GM18867 (cell line): Measurements from ENCODE around the gene KIR2DL3.
"Not testable (repeated sequence)": the region's sequence is repeated elsewhere in the genome, so short reads cannot be mapped to it uniquely, and the experiment has no call there.

Source experiments
- ATAC-seq: cut with Tn5 transposase; IDR thresholded peaks from one replicate; pipeline ENCODE4 v1.9.1; 2021; ENCODE audit warnings: mild to moderate bottlenecking, moderate library complexity; ENCODE audit not compliant: unreplicated experiment

Gene KIR2DL3

DNA sequence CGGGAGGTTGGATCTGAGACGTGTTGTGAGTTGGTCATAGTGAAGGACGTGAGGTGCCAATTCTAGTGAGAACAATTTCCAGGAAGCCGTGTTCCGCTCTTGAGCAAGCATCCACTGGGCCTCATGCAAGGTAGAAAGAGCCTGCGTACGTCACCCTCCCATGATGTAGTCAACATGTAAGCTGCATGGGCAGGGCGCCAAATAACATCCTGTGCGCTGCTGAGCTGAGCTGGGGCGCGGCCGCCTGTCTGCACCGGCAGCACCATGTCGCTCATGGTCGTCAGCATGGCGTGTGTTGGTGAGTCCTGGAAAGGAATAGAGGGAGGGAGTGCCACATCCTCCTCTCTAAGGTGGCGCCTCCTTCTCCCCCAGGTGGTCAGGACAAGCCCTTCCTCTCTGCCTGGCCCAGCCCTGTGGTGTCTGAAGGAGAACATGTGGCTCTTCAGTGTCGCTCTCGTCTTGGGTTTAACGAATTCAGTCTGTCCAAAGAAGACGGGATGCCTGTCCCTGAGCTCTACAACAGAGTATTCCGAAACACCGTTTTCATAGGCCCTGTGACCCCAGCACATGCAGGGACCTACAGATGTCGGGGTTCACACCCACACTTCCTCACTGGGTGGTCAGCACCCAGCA is 47.9 kb downstream of the KIR2DL3 start:
- ATAC-seq = not testable (repeated sequence)

DNA sequence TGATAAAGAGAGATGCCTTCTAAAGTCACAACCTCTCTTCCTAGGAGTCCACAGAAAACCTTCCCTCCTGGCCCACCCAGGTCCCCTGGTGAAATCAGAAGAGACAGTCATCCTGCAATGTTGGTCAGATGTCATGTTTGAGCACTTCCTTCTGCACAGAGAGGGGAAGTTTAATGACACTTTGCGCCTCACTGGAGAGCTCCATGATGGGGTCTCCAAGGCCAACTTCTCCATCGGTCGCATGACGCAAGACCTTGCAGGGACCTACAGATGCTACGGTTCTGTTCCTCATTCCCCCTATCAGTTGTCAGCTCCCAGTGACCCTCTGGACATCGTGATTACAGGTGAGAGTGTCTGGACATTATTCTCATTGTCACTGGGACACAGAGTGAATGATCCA is 49.8 kb downstream of the KIR2DL3 start:
- ATAC-seq = not testable (repeated sequence)

DNA sequence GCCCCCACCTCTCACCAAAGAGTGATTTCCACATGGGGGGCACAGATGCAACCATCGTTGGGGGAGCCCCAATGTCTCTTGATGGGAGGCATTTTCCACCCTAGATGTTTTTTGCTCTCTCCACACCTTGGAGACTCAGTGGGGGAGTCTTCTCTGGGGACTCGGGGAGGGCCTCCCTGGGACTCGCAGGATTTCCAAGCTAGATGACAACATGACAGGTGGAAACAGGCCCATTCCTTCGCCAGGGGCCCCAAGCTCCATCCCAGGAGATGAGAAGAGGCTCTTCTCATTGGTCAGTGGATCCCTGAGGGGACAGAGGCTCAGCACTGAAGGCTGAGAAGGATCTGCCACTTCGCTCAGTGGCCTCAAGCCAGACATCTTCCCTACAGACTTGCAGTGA is 52.4 kb downstream of the KIR2DL3 start:
- no peak for ATAC-seq

DNA sequence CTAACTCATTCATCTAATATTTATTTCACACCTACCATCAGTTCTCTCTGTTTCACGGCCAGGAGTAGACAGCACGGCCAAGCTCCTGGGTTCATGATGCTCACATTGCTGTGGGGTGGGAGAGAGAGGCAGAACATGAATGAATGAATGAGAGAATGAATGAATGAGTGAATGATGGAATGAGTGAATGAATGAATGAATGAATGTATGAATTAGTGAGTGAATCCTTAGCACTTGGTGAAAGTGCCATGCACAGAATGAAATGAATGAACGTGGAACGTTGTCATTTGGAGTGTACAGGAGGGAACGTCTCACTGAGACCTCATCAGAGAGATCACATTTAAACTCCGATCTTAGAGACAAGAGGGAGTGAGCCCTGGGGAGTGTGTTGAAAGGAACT is 53.2 kb downstream of the KIR2DL3 start:
- no peak for ATAC-seq

DNA sequence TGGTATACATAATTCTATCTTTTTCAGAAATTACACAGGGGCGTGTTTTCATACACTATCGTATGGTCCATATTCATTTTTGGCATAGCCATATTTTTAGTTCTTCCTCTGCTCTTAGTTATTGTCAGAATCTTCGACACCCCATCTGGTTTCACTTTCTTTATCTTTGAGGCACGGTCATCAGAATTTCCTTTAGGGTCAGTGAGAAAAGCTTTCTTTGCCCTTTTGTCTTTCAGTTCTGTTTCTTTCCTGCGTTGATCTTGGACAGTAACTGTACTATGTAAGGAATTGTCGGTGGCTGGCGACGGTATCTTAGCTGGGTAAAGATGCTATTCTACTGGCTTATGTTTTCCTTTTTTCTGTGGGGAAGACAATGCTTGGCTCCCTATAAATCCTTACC is 54.5 kb downstream of the KIR2DL3 start:
- ATAC-seq = no peak

- no peak for ATAC-seq
These were observed 57.4 kb downstream of the KIR2DL3 start for GRCh38 chr19:54795758-54796157.
